Stimulated activated CD4-positive, alpha-beta T cell treated with anti-CD3 and anti-CD28 coated beads, Interleukin-4, amount 100 ng/mL, for 4 hours (primary cell): ENCODE measurements around the gene TMEM235.

Source experiments
- DNase-seq, 2 experiments: peaks; one replicate each; pipeline ENCODE4 v3.0.0-alpha.2; 2020

TMEM235 gene

DNA sequence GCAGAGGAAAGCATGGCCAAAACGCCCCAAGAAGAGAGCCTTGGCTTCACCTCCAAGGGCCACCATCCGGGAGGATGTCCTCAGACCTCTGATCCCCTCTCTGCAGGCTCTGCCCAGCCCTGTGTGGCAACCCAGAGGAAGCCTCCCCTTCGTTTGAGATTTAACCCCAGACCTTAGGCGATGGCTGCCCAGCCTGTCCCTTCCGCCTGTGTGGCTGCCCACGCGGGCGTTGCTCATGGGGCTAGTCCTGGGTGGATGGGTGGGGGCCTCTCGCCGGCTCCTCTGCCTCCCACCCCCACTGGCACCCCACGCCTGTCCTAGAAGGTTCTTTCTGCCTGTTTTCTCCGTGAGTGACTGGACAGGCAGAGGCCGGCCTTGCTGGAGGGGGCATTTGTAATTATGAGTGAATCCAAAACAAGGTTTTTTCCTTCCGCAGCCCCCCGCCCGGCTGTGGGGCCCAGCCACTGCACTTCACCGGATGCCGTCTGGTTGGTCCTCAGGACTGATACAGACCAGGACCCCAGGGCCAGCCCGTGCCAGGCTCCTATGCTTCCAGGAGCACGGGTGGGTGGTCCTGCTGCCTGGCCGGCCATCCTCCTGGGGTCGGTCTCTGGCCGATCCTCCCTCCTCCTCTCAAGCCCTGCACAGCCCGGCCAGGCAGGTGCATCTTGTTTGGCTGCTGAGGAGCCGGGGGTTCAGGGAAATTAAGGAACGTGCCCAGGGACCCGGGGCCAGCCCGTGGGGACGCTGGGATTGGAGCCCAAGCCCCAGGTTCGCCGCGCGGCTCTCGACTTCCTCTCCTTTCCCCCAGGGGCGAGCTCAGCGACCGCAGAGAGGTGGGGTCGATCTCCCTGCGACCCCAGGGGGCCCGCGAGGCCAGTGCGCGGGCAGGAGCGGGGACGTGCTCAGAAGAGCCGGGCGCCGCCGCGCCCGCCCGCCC lies at the start of gene TMEM235:
TSS of gene TMEM235 (plus strand) at position 636 of the 940 bp plus-strand sequence. CDS start 393 bp downstream, outside the sequence.
- DNase-seq = no peak

- DNase-seq = no peak
These were observed 48.9 kb upstream of the TMEM235 start for GRCh38 chr17:78182504-78182903.

DNA sequence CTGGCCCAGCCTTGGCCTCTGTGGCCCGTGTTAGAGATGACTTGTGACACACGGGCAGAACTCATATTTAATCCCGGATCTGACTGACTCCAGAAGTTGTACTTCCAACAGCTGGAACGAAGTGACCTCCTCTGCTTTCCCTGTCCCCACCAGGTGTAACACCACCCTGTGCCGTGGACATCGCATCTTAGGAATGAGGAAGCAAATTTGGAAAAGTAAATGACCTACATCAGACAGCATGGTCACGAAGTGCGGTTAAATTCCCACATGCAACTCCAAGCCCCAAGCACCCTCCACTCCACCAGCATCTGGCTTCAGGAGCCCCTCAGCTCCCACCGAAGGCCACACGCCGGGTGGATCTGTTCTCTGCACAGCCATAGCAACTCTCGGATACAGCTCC lies 47.5 kb upstream of the TMEM235 start:
- no peak for DNase-seq

DNA sequence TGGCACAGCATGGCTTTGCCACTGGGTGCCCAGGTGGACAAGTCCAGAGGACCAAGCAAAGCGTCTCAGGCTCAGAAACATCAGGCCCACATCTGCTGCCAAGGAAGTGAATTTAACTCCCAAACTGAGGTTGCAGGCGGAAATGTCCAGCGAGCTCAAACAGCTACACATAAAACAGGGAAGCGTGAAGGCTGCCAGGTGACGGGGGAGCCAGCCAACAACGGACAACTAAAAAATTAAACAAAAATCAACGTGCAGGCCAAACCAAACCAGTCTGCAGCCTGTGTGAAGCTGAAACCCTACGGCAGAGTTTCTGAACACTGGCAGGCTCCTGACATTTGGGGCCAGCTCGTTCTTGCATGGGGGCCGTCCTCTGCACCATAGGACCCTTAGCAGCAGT lies 47.1 kb upstream of the TMEM235 start:
- DNase-seq = no peak

DNA sequence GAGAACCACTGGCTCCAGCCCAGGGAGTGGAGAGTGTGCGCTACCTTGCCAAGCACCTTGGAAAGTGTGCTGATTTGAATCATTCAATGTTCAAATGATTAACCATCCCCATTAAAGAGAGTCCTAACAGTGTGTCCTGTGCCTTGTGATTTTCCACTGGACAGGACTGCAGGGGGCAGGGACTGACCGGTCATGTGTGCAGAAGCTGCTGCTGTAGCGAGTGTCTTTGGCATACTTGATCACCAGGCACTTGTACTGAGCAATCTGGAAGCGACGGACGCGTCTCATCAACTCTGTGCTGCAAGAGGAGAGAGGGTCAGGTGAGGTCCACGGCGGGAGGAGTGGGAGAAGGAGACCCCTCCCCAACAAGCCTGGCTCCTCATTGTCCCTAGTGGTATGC lies 46.6 kb upstream of the TMEM235 start:
- DNase-seq = no peak

DNA sequence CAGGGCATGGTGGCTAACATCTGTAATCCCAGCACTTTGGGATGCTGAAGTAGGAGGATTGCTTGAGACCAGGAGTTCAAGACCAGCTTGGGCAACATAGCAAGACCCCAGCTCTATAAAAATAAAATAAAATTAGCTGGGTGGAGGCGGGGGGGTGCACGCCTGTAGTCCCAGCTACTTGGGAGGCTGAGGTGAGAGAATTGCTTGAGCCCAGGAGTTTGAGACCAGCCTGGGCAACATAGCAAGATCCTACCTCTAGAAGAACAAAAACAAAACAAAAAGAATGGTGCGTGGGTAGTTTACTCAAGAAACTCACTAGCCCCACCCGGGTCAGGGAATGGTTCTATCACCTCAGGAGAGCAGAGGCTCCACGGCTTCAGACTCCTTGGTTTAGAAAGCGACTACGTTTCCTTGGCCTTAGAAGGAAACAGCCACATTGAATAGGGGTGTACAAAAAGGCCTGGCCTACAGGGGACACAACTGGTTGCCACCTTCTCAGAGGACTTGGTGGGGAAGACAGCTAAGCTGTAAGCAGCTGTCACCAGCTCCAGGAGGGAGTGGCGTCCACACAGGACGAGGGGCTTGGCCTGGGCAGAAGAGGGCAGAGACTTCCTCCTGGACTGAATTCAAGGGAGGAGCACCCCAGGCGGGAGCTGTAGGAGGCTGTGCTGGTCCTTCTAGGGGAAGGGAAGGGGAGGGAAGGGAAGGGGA lies 45.3 kb upstream of the TMEM235 start:
- DNase-seq = no peak

DNA sequence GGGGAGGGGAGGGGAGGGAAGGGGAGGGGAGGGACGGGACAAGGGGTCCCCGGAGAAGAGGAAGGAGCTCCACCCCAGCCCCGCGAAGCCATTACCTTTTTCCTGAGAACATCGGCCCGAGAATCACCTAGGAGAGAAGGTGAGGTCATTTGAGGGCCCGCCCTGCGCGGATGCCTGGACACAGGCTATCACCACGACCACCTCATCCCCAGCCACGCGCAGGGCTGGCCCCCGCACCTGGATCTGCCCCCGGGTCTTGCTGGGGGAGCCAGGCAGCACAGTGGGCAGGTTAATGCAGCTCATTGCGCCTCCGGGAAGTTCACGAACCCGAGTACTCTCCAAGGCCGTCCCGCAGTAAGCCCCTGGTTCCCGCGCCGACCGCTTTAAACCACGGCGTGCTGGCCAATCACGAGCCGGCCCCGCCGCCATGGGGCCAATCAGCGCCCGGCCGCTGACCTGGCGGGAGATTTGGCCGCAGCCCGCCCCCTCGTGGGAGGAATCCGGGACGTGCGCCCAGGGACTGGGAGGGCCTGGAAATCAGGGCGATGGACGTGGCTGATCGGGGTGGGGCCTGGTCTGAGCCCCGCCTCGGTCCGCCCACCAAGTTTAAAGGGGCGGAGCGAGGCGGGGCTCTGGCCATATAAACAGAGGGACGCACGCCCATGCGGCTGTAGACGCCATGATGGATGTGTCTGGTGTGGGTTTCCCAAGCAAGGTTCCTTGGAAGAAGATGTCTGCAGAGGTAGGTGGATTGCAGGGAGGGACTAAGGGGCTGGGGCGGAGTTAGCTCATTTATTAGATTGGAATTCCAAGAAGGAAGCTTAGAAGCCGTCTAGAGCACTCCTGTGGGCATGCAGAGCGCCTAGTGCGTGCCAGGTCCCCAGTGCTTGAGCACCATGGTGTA lies 44.5 kb upstream of the TMEM235 start, which contains the start of the genes AFMID and TK1:
TSS of gene AFMID (plus strand) at position 671 of the 904 bp plus-strand sequence. CDS start at position 680, 9 bp downstream.
TSS of gene TK1 (minus strand) at position 361 of the 904 bp plus-strand sequence. CDS start at position 303, 58 bp downstream.
- peak; percentile 63 to 80 for DNase-seq

GRCh38 chr17:78196716-78197115 lies 34.7 kb upstream of the TMEM235 start:
- DNase-seq = no peak

- DNase-seq = no peak
These were observed 34.1 kb upstream of the TMEM235 start for GRCh38 chr17:78197147-78197832.

DNA sequence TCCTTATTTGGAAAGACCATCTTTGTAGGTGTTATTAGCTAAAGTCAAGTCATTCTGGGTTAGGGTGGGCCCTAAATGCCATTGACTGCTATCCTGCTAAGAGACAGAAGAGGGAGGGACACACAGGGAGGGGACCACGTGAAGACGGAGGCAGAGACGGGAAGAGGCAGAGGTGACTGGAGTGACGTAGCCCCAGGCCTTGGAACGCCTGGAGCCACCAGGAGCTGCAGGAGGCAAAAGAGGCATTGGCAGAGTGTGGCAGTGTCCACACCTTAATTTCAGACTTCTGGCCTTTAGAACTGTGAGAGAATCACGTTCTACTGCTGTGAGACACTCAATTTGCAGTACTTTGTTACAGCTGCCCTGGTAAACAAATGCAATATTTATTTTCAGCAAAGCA lies 31.0 kb upstream of the TMEM235 start:
- DNase-seq = no peak

DNA sequence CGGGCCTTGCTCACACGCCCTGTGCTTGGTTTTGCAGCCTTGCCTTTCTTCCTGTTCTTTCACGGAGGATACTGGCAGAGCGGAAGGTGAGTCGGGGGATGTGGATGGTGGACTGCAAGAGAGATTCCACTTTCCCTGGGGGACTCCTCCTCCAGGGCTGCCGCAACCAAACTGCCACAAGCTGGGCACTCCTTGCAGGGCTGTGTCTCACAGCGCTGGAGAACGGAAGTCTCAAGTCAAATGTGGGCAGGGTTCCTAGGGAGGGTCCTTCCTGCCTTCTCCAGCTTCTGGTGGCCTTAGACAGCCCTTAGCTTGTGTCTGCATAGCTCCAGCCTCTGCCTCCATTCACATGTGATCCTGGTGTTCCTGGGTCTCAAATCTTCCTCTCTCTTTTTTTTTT lies 28.8 kb upstream of the TMEM235 start:
- DNase-seq = no peak

DNA sequence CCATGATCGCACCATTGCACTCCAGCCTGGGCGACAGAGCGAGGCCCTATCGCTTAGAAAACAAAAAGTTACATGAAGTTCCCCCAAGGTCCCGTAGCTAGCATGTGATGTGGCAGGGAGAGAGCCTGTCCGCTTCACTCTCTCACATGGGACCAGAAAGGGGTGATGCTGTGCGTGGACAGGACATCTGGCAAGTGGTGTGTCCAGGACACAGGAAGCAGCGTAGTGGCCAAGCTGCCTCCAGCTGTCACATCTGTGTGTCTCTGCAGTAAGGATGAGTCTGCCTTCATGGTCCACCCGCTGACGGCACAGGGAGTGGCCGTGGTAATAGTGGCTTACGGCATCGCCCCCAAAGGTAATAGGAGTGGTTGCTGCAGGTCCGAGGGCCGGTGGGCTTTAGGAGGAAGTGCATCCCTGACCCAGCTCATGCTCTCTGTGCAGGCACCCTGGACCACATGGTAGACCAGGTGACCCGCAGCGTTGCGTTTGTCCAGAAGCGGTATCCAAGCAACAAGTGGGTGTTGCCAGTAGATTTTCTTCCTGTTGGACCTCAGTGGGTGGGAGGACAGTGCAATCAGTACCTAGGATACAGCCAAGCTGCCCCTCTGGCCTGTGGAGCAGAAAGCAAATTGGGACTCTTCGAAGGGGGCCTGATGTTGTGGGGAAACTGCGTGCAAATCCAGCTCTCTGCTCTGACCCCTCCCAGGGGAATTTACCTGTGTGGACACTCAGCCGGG lies 26.9 kb upstream of the TMEM235 start:
- DNase-seq = no peak

GRCh38 chr17:78205124-78205775 lies 26.2 kb upstream of the TMEM235 start:
- no peak for DNase-seq

DNA sequence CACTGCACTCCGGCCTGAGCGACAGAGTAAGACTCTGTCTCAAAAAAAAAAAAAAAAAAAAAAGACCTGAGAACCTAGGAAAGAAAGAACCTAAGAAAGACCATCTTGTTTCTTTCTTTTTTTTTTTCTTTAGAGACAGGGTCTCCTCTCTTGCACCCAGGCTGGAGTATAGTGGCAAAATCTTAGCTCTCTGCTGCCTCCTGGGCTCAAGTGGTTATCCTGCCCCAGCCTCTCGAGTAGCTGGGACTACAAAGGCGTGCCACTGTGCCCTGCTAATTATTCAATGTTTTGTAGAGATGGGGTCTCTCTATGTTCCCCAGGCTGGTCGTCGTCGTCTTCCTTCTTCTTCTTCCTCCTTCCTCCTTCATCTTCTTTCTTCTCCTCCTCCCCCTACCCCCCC lies 25.1 kb upstream of the TMEM235 start:
- no peak for DNase-seq

DNA sequence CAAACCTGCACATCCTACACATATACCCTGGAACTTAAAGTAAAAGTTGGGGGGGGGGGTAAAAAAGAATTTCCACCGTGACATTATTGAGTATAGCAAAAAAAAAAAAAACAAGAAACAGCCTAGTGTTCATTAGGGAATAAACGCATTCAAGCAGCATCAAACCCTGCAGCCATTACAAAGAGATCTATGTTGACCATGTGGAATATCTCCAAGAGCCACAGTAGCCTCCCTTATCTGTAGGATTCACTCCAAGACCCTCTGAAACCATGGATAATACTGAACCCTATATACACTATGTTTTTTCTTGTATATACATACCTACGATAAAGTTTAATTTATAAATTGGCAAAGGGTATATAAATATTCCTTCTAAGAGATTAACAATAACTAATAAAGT lies 22.9 kb upstream of the TMEM235 start:
- no peak for DNase-seq

GRCh38 chr17:78210111-78210510 lies 21.3 kb upstream of the TMEM235 start:
- no peak for DNase-seq

DNA sequence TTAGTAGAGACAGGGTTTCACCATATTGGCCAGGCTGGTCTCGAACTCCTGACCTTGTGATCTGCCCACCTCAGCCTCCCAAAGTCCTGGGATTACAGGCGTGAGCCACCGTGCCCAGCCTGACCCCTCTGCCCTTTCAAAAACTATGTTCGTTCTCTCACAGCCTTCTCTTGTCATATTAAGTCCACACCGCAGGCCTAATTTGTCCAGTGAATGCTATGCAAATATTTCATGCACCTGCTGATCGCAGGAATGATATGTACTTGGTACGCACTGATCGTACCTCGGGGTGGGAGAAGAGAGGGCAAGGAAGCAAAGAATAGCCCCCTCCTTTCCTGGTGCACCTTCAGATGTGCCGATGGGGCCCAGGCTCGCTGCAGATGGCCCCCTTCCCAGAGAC lies 20.4 kb upstream of the TMEM235 start:
- DNase-seq = no peak

DNA sequence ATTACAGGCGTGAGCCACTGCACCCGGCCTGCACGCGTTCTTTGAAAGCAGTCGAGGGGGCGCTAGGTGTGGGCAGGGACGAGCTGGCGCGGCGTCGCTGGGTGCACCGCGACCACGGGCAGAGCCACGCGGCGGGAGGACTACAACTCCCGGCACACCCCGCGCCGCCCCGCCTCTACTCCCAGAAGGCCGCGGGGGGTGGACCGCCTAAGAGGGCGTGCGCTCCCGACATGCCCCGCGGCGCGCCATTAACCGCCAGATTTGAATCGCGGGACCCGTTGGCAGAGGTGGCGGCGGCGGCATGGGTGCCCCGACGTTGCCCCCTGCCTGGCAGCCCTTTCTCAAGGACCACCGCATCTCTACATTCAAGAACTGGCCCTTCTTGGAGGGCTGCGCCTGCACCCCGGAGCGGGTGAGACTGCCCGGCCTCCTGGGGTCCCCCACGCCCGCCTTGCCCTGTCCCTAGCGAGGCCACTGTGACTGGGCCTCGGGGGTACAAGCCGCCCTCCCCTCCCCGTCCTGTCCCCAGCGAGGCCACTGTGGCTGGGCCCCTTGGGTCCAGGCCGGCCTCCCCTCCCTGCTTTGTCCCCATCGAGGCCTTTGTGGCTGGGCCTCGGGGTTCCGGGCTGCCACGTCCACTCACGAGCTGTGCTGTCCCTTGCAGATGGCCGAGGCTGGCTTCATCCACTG lies 17.3 kb upstream of the TMEM235 start, which contains the start of gene BIRC5:
TSS of gene BIRC5 (plus strand) at position 238 of the 690 bp plus-strand sequence. CDS start at position 302, 64 bp downstream.
- peak; percentile 83 to 93 for DNase-seq

- no peak for DNase-seq
These were observed 16.7 kb upstream of the TMEM235 start for GRCh38 chr17:78214706-78215061.
